ENCODE results near the gene MAST4. TPM values are rescaled to one million over a fixed set of nuclear protein-coding genes. Genes with fewer than 3 reads are reported as not detected.

MAST4 gene
- total and polyA plus RNA-seq, 2 of the 13 experiments (the other 11 are each of a cell fraction or from before 2014, with no cell fraction given): 3.4 to 3.7 TPM

GRCh38 chr5:67178085-67178484 lies 581.9 kb downstream of the MAST4 start:
- Histone ChIP-seq H3K4me2 (ENCODE audit: low read depth, low read length) (no peak overlapping the region), H3K9me3 (ENCODE audit: low read length) (0 out of 2 replicates have a peak, but pooled peaks cover 9% of the 10 kb centered on the region), H3K4me3 (replicated peaks in 1 of 3; ENCODE audit: insufficient read depth in 1 of 3, low read depth in 2 of 3, low read length in 3 of 3) (no peak overlapping the region), H3K36me3 (replicated peaks in 1 of 2; ENCODE audit: control insufficient read depth in 1 of 2, insufficient read depth in 2 of 2, low read length in 2 of 2) (no peaks in the 10 kb centered on the region), H4K20me1 (ENCODE audit: insufficient read depth, low read length) (no peaks in the 10 kb centered on the region), H2AFZ (ENCODE audit: low read length) (no peak overlapping the region), H3K4me1 (ENCODE audit: insufficient read depth, low read length) (no peaks in the 10 kb centered on the region), H3K27ac (ENCODE audit: extremely low read length, insufficient read depth, low read length) (no peak overlapping the region), H3K79me2 (ENCODE audit: insufficient read depth, low read length) (no peaks in the 10 kb centered on the region), H3K9ac (ENCODE audit: insufficient read depth, low read depth, low read length) (no peak overlapping the region), H3K27me3 (ENCODE audit: control insufficient read depth in 1 of 2, insufficient read depth in 2 of 2, low read length in 2 of 2) (peaks cover 0 to 1% of the 10 kb centered on the region in 2 experiments; a peak in 3 of 5 replicates)
- no TSS peak for BruUV-seq (replicated peaks)
- POLR2A ChIA-PET: no interaction called here
- DNase-seq (ENCODE audit: low spot score) (no peak), FAIRE-seq (no peak), ATAC-seq (no peak)
- CTCF ChIA-PET (ENCODE audit: low intra/inter-chr PET ratio, low total read pairs): no interaction called here
- 3% methylated on average over 1 of the region's 1 CpG for WGBS (ENCODE audit: low lambda C conversion rate)
- intact Hi-C loops (cut with micrococcal nuclease; ENCODE audit: unreplicated experiment) (no loop called here), in situ Hi-C loops (cut with HindIII; ENCODE audit: extremely low pct_ligation_motif_present, low pct_unique_long_range_greater_than_20kb) (no loop called here)
- TF ChIP-seq CREBL2 (CRISPR knock-in tag; IDR thresholded peaks at IDR 0.05; ENCODE audit: borderline replicate concordance) (no peak), ZNF674 (CRISPR knock-in tag; IDR thresholded peaks at IDR 0.05; ENCODE audit: low read depth) (no peak), MLLT10 (CRISPR knock-in tag; IDR thresholded peaks at IDR 0.05) (no peak), ZNF879 (CRISPR knock-in tag; IDR thresholded peaks at IDR 0.05) (no peak), DBP (CRISPR knock-in tag; IDR thresholded peaks at IDR 0.05; ENCODE audit: not compliant biosample characterization) (no peak)

GRCh38 chr5:67178966-67179365 lies 582.8 kb downstream of the MAST4 start:
- CTCF ChIA-PET (ENCODE audit: low intra/inter-chr PET ratio, low total read pairs): no interaction called here
- in situ Hi-C loops (cut with HindIII; ENCODE audit: extremely low pct_ligation_motif_present, low pct_unique_long_range_greater_than_20kb): no loop called here
- no peaks in the 10 kb centered on the region for H4K20me1 ChIP-seq (ENCODE audit: insufficient read depth, low read length)
- H3K79me2 ChIP-seq (ENCODE audit: insufficient read depth, low read length): no peaks in the 10 kb centered on the region
- no peak overlapping the region for H3K4me3 ChIP-seq (replicated peaks in 1 of 3; ENCODE audit: insufficient read depth in 1 of 3, low read depth in 2 of 3, low read length in 3 of 3)
- H3K4me2 ChIP-seq (ENCODE audit: low read depth, low read length): no peak overlapping the region
- H3K36me3 ChIP-seq (replicated peaks in 1 of 2; ENCODE audit: control insufficient read depth in 1 of 2, insufficient read depth in 2 of 2, low read length in 2 of 2): no peaks in the 10 kb centered on the region
- H3K4me1 ChIP-seq (ENCODE audit: insufficient read depth, low read length): no peaks in the 10 kb centered on the region
- peaks cover 0 to 1% of the 10 kb centered on the region in 2 experiments; a peak in 3 of 5 replicates for H3K27me3 ChIP-seq (ENCODE audit: control insufficient read depth in 1 of 2, insufficient read depth in 2 of 2, low read length in 2 of 2)
- 0 out of 2 replicates have a peak, but pooled peaks cover 9% of the 10 kb centered on the region for H3K9me3 ChIP-seq (ENCODE audit: low read length)
- FAIRE-seq (no peak), DNase-seq (ENCODE audit: low spot score) (no peak), ATAC-seq (no peak)
- no peak overlapping the region for H3K27ac ChIP-seq (ENCODE audit: extremely low read length, insufficient read depth, low read length)
- H3K9ac ChIP-seq (ENCODE audit: insufficient read depth, low read depth, low read length): no peak overlapping the region
- no TSS peak for BruUV-seq (replicated peaks)
- POLR2A ChIA-PET: no interaction called here
- WGBS (ENCODE audit: low lambda C conversion rate): 46% methylated on average over 7 of the region's 7 CpGs
- no peak overlapping the region for H2AFZ ChIP-seq (ENCODE audit: low read length)
- intact Hi-C loops (cut with micrococcal nuclease; ENCODE audit: unreplicated experiment): no loop called here
- no peak for TF ChIP-seq SNAPC2 (CRISPR knock-in tag; IDR thresholded peaks at IDR 0.05)
- TF ChIP-seq ISX (CRISPR knock-in tag; conservative IDR thresholded peaks at IDR 0.05): no peak
- TF ChIP-seq NCOA5 (CRISPR knock-in tag; IDR thresholded peaks at IDR 0.05): no peak
- TF ChIP-seq ZNF839 (CRISPR knock-in tag; IDR thresholded peaks at IDR 0.05; ENCODE audit: borderline replicate concordance): no peak
- TF ChIP-seq ZNF430 (CRISPR knock-in tag; IDR thresholded peaks at IDR 0.05): no peak
- no peak for TF ChIP-seq CEBPG (CRISPR knock-in tag; IDR thresholded peaks at IDR 0.05)
- no peak for TF ChIP-seq RFX5 (IDR thresholded peaks at IDR 0.05; ENCODE audit: low read depth, low read length)
- TF ChIP-seq MLX (CRISPR knock-in tag; IDR thresholded peaks at IDR 0.05): no peak
- TF ChIP-seq ZNF329 (CRISPR knock-in tag; IDR thresholded peaks at IDR 0.05; ENCODE audit: low read depth): no peak
- TF ChIP-seq ZNF333 (CRISPR knock-in tag; IDR thresholded peaks at IDR 0.05; ENCODE audit: borderline replicate concordance): no peak
- TF ChIP-seq ZNF136 (CRISPR knock-in tag; IDR thresholded peaks at IDR 0.05; ENCODE audit: low read depth): no peak
- no peak for TF ChIP-seq USF2 (IDR thresholded peaks at IDR 0.05; ENCODE audit: low read depth, low read length)
- no peak for TF ChIP-seq USF2 (CRISPR knock-in tag; IDR thresholded peaks at IDR 0.05; ENCODE audit: borderline replicate concordance)

All from HepG2 (cell line).